GM13976 (cell line): ENCODE measurements around the gene SLC17A4.

Source experiments
- DNase-seq: peaks from one replicate; pipeline ENCODE4 v3.0.0; 2012; ENCODE audit warnings: low spot score
- in situ Hi-C: fragments of 300-500 bp; cut with MboI; formaldehyde crosslinking; loops from one replicate; pipeline ENCODE4 v1.12.0; 2022; ENCODE audit warnings: low sequenced_read_pairs, mixed read lengths, inconsistent platforms; ENCODE audit not compliant: unreplicated experiment
- TF ChIP-seq, protein P1 (sequence below): IDR thresholded peaks from 2 replicates; pipeline ENCODE4 v1.5.1; 2012; ENCODE audit warnings: borderline replicate concordance, mild to moderate bottlenecking; ENCODE audit not compliant: insufficient read depth; ENCODE audit errors: extremely low read depth, missing control alignments, control extremely low read depth

The SLC17A4 gene

DNA sequence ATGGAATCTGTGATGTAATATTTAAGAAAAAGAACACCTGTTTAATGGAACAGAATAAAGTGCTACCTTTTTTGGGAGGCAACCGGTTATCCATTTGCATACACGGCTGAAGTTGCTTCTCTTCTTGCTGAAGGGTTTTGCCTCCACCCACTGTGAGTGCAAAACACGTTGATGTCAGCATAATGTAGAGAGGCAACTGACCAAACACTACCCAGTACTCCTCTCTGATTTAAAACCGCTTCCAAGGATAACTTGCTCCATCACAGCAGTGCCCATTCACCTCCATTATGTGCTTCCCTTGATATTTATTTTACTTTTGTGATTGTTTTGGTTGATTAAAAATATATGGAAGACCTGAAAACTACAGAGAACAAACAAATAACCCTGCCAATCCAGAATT is 75.9 kb downstream of the SLC17A4 start:
- in situ Hi-C loops, result no loop called here
- no peak for DNase-seq
- TF ChIP-seq, protein P1, sequence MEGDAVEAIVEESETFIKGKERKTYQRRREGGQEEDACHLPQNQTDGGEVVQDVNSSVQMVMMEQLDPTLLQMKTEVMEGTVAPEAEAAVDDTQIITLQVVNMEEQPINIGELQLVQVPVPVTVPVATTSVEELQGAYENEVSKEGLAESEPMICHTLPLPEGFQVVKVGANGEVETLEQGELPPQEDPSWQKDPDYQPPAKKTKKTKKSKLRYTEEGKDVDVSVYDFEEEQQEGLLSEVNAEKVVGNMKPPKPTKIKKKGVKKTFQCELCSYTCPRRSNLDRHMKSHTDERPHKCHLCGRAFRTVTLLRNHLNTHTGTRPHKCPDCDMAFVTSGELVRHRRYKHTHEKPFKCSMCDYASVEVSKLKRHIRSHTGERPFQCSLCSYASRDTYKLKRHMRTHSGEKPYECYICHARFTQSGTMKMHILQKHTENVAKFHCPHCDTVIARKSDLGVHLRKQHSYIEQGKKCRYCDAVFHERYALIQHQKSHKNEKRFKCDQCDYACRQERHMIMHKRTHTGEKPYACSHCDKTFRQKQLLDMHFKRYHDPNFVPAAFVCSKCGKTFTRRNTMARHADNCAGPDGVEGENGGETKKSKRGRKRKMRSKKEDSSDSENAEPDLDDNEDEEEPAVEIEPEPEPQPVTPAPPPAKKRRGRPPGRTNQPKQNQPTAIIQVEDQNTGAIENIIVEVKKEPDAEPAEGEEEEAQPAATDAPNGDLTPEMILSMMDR, result no peak
